H9 (cell line): ENCODE data around the gene TMEM59. TPM values are rescaled to one million over a fixed set of nuclear protein-coding genes. Genes with fewer than 3 reads are reported as not detected.

Experiments used
- DNase-seq: peaks from one replicate; pipeline ENCODE4 v3.0.0-alpha.2; 2017
- H2AFZ ChIP-seq: one replicate; pipeline ENCODE4 v1.6.1; 2013; ENCODE audit warnings: mild to moderate bottlenecking, low read length, control low read depth, moderate library complexity
- H2AK5ac ChIP-seq: 2 replicates; pipeline ENCODE4 v1.6.1; 2013; ENCODE audit warnings: low read length, control low read depth, mixed read lengths; ENCODE audit not compliant: insufficient read length
- H2BK120ac ChIP-seq: one replicate; pipeline ENCODE4 v1.6.1; 2013; ENCODE audit warnings: low read depth, mild to moderate bottlenecking, low read length, control low read depth, inconsistent platforms; ENCODE audit not compliant: poor library complexity, severe bottlenecking
- H2BK12ac ChIP-seq: 2 replicates; pipeline ENCODE4 v1.6.1; 2013; ENCODE audit warnings: low read length, control low read depth, mixed read lengths, low read depth; ENCODE audit not compliant: insufficient read length
- H2BK15ac ChIP-seq: 2 replicates; pipeline ENCODE4 v1.6.1; 2013; ENCODE audit warnings: low read depth, low read length, control low read depth
- H2BK20ac ChIP-seq: one replicate; pipeline ENCODE4 v1.6.1; 2013; ENCODE audit warnings: low read depth, mild to moderate bottlenecking, low read length, control low read depth, inconsistent platforms; ENCODE audit not compliant: poor library complexity, severe bottlenecking
- H2BK5ac ChIP-seq: 2 replicates; pipeline ENCODE4 v1.6.1; 2013; ENCODE audit warnings: low read length, control low read depth, mixed read lengths; ENCODE audit not compliant: insufficient read length
- H3K14ac ChIP-seq: 2 replicates; pipeline ENCODE4 v1.6.1; 2013; ENCODE audit warnings: low read length, control low read depth; ENCODE audit not compliant: insufficient read depth
- H3K18ac ChIP-seq: 2 replicates; pipeline ENCODE4 v1.6.1; 2013; ENCODE audit warnings: low read depth, mild to moderate bottlenecking, mixed read lengths, low read length, control low read depth; ENCODE audit not compliant: insufficient read length
- H3K23ac ChIP-seq: 2 replicates; pipeline ENCODE4 v1.6.1; 2013; ENCODE audit warnings: low read length, control low read depth, mixed read lengths, low read depth; ENCODE audit not compliant: insufficient read length
- H3K23me2 ChIP-seq: 2 replicates; pipeline ENCODE4 v1.6.1; 2013; ENCODE audit warnings: low read depth, mild to moderate bottlenecking, mixed read lengths, low read length, control low read depth; ENCODE audit not compliant: insufficient read length, poor library complexity, severe bottlenecking
- H3K27ac ChIP-seq: 2 replicates; pipeline ENCODE4 v1.5.1; 2013; ENCODE audit warnings: low read length, control low read depth, mixed read lengths, low read depth; ENCODE audit not compliant: insufficient read length
- H3K27me3 ChIP-seq: 2 replicates; pipeline ENCODE4 v1.6.1; 2013; ENCODE audit warnings: low read length, control low read depth, inconsistent platforms; ENCODE audit not compliant: insufficient read depth
- H3K4ac ChIP-seq: 2 replicates; pipeline ENCODE4 v1.6.1; 2013; ENCODE audit warnings: low read depth, mild to moderate bottlenecking, control low read depth, inconsistent platforms, low read length, moderate library complexity
- H3K4me1 ChIP-seq: 2 replicates; pipeline ENCODE4 v1.6.1; 2013; ENCODE audit warnings: low read length, control low read depth, inconsistent platforms; ENCODE audit not compliant: insufficient read depth
- H3K4me2 ChIP-seq: 2 replicates; pipeline ENCODE4 v1.6.1; 2013; ENCODE audit warnings: low read length, control low read depth, mixed read lengths; ENCODE audit not compliant: insufficient read length, insufficient read depth
- H3K56ac ChIP-seq: 2 replicates; pipeline ENCODE4 v1.6.1; 2013; ENCODE audit warnings: low read depth, mild to moderate bottlenecking, mixed read lengths, low read length, control low read depth; ENCODE audit not compliant: insufficient read length
- H3K79me1 ChIP-seq: 2 replicates; pipeline ENCODE4 v1.6.1; 2013; ENCODE audit warnings: low read depth, mild to moderate bottlenecking, moderate library complexity, low read length, control low read depth, inconsistent platforms; ENCODE audit not compliant: insufficient read depth, poor library complexity, severe bottlenecking
- H3K79me2 ChIP-seq: 2 replicates; pipeline ENCODE4 v1.6.1; 2013; ENCODE audit warnings: low read length, control low read depth, inconsistent platforms; ENCODE audit not compliant: insufficient read depth
- H3K9ac ChIP-seq: 2 replicates; pipeline ENCODE4 v1.6.1; 2013; ENCODE audit warnings: low read length, control low read depth, mixed read lengths; ENCODE audit not compliant: insufficient read length; ENCODE audit errors: extremely low read depth
- H3K9me3 ChIP-seq: one replicate; pipeline ENCODE4 v1.6.1; 2013; ENCODE audit warnings: low read depth, low read length, inconsistent platforms; ENCODE audit not compliant: control insufficient read depth
- H3T11ph ChIP-seq: one replicate; pipeline ENCODE4 v1.6.1; 2013; ENCODE audit warnings: mild to moderate bottlenecking, low read length, control low read depth, inconsistent platforms
- H4K20me1 ChIP-seq: one replicate; pipeline ENCODE4 v1.6.1; 2013; ENCODE audit not compliant: control insufficient read depth, insufficient read length, insufficient read depth
- H4K5ac ChIP-seq: 2 replicates; pipeline ENCODE4 v1.6.1; 2013; ENCODE audit warnings: low read depth, mild to moderate bottlenecking, mixed read lengths, low read length, control low read depth; ENCODE audit not compliant: insufficient read length
- H4K8ac ChIP-seq: replicated peaks from 2 replicates; pipeline ENCODE4 v1.6.1; 2013; ENCODE audit warnings: low read length, control low read depth, mixed read lengths, low read depth; ENCODE audit not compliant: insufficient read length
- H4K91ac ChIP-seq: 2 replicates; pipeline ENCODE4 v1.6.1; 2013; ENCODE audit warnings: low read depth, mild to moderate bottlenecking, moderate library complexity, mixed read lengths, low read length, control low read depth; ENCODE audit not compliant: insufficient read length
- H3K27ac Mint-ChIP-seq, 3 experiments: 2 replicates in 2 of 3; 3 replicates in 1 of 3; pipeline ENCODE4 v1.8.0; 2020 to 2021; ENCODE audit warnings: mixed read lengths in 3 of 3, mild to moderate bottlenecking in 1 of 3, moderate library complexity in 1 of 3
- H3K27me3 Mint-ChIP-seq: 2 replicates; pipeline ENCODE4 v1.8.0; 2021; ENCODE audit warnings: low read depth, mild to moderate bottlenecking, moderate library complexity, mixed read lengths
- H3K36me3 Mint-ChIP-seq, 3 experiments: 2 replicates in 2 of 3; 3 replicates in 1 of 3; pipeline ENCODE4 v1.8.0; 2020 to 2021; ENCODE audit warnings: low read depth in 3 of 3, mixed read lengths in 3 of 3; ENCODE audit not compliant: insufficient read depth in 1 of 3
- H3K4me1 Mint-ChIP-seq, 2 experiments: 2 replicates each; pipeline ENCODE4 v1.8.0; 2020; ENCODE audit warnings: mixed read lengths in 2 of 2
- H3K4me3 Mint-ChIP-seq, 2 experiments: 2 replicates in 1 of 2; 3 replicates in 1 of 2; pipeline ENCODE4 v1.8.0; 2020 to 2021; ENCODE audit warnings: mild to moderate bottlenecking in 2 of 2, mixed read lengths in 2 of 2, moderate library complexity in 1 of 2
- H3K9me3 Mint-ChIP-seq, 2 experiments: 2 replicates in 1 of 2; 3 replicates in 1 of 2; pipeline ENCODE4 v1.8.0; 2020; ENCODE audit warnings: mild to moderate bottlenecking in 2 of 2, mixed read lengths in 2 of 2, moderate library complexity in 1 of 2
- WGBS: extraction: QIAGEN DNeasy Blood & Tissue Kit; methylation state at CpG from one replicate; pipeline ENCODE4 v1.1.7; 2013; ENCODE audit warnings: missing lambda C conversion rate, low lambda C conversion rate, mixed read lengths; ENCODE audit not compliant: insufficient read length; ENCODE audit errors: extremely low coverage; 5-methylcytosine and 5-hydroxymethylcytosine counted together
- total RNA-seq: library from RNA; stranded (reverse); gene quantifications from 2 replicates; pipeline ENCODE4 v1.2.1, GENCODE V29; 2021
- TF ChIP-seq, protein P1 (sequence below): fragments of 200-600 bp; sonication (generic); conservative IDR thresholded peaks from 3 replicates; pipeline ENCODE4 v1.8.0; 2021; ENCODE audit warnings: antibody characterized with exemption, mild to moderate bottlenecking

The TMEM59 gene
- total RNA-seq, 1 experiment from 2014 or later = 111 TPM

GRCh38 chr1:54086754-54087153 lies 33.8 kb upstream of the TMEM59 start:
- Histone ChIP-seq H4K5ac (no peak overlapping the region), H2AFZ (no peak overlapping the region), H3K23ac (no peak overlapping the region), H3K27ac (no peak overlapping the region), H3K79me2 (no peaks in the 10 kb centered on the region), H2BK20ac (no peak overlapping the region), H3K23me2 (no peaks in the 10 kb centered on the region), H3K27me3 (no peaks in the 10 kb centered on the region), H2BK15ac (no peak overlapping the region), H3K56ac (no peak overlapping the region), H2BK120ac (no peak overlapping the region), H4K91ac (no peak overlapping the region), H4K8ac (no peak overlapping the region), H3T11ph (no peak overlapping the region), H3K14ac (no peak overlapping the region), H2BK5ac (no peak overlapping the region), H3K4ac (no peak overlapping the region), H3K4me1 (no peaks in the 10 kb centered on the region; the same call in 1 of the 2 replicates), H2BK12ac (no peak overlapping the region), H3K79me1 (no peaks in the 10 kb centered on the region), H4K20me1 (no peaks in the 10 kb centered on the region), H3K9ac (no peak overlapping the region), H3K9me3 (no peaks in the 10 kb centered on the region), H2AK5ac (no peak overlapping the region), H3K18ac (no peak overlapping the region), H3K4me2 (no peak overlapping the region)
- Mint-ChIP-seq H3K36me3 (no peaks in the 10 kb centered on the region), H3K27ac (0 out of 7 replicates have a peak overlapping the region, but pooled peaks of 1 of the 3 experiments have one; percentile 7), H3K27me3 (no peaks in the 10 kb centered on the region), H3K4me3 (no peak overlapping the region), H3K9me3 (no peaks in the 10 kb centered on the region), H3K4me1 (peaks cover 5 to 8% of the 10 kb centered on the region in 2 experiments)
- no CpG with 5 or more reads among the region's 1 CpG for WGBS
- TF ChIP-seq, protein P1, sequence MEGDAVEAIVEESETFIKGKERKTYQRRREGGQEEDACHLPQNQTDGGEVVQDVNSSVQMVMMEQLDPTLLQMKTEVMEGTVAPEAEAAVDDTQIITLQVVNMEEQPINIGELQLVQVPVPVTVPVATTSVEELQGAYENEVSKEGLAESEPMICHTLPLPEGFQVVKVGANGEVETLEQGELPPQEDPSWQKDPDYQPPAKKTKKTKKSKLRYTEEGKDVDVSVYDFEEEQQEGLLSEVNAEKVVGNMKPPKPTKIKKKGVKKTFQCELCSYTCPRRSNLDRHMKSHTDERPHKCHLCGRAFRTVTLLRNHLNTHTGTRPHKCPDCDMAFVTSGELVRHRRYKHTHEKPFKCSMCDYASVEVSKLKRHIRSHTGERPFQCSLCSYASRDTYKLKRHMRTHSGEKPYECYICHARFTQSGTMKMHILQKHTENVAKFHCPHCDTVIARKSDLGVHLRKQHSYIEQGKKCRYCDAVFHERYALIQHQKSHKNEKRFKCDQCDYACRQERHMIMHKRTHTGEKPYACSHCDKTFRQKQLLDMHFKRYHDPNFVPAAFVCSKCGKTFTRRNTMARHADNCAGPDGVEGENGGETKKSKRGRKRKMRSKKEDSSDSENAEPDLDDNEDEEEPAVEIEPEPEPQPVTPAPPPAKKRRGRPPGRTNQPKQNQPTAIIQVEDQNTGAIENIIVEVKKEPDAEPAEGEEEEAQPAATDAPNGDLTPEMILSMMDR = no peak
- DNase-seq = no peak
